ENCODE results near the gene NPTX1. TPM values are rescaled to one million over a fixed set of nuclear protein-coding genes. Genes with fewer than 3 reads are reported as not detected.

Gene NPTX1
- total and polyA plus RNA-seq, 2 of the 13 experiments (the other 11 are each of a cell fraction or from before 2014, with no cell fraction given) = 0.01 TPM; not detected in 1

GRCh38 chr17:80453126-80453997 lies 23.0 kb downstream of the NPTX1 start (continued):
- no peak for TF ChIP-seq ZHX2 (IDR thresholded peaks at IDR 0.05; ENCODE audit: low read depth)
- TF ChIP-seq ZHX2 (CRISPR knock-in tag; IDR thresholded peaks at IDR 0.05; ENCODE audit: borderline replicate concordance) = 0 out of 2 replicates have a peak, but pooled peaks have one; percentile 33
- TF ChIP-seq ZNF740 (CRISPR knock-in tag; IDR thresholded peaks at IDR 0.05) = 0 out of 2 replicates have a peak, but pooled peaks have one; percentile 29
- TF ChIP-seq JUND (CRISPR knock-in tag; IDR thresholded peaks at IDR 0.05) = no peak
- TF ChIP-seq HOXD1 (CRISPR knock-in tag; IDR thresholded peaks at IDR 0.05) = 0 out of 2 replicates have a peak, but pooled peaks have one; percentile 20
- TF ChIP-seq SMAD9 (CRISPR knock-in tag; IDR thresholded peaks at IDR 0.05) = 0 out of 2 replicates have a peak, but pooled peaks have one; percentile 45
- TF ChIP-seq ZNF879 (CRISPR knock-in tag; IDR thresholded peaks at IDR 0.05) = no peak
- TF ChIP-seq ZNF264 (CRISPR knock-in tag; IDR thresholded peaks at IDR 0.05) = 0 out of 2 replicates have a peak, but pooled peaks have one; percentile 14
- peak; percentile 31; the same call in 1 of the 2 replicates for TF ChIP-seq ZBTB14 (CRISPR knock-in tag; IDR thresholded peaks at IDR 0.05)
- TF ChIP-seq ISX (CRISPR knock-in tag; conservative IDR thresholded peaks at IDR 0.05) = 0 out of 2 replicates have a peak, but pooled peaks have one; percentile 41
- TF ChIP-seq ZNF788 (CRISPR knock-in tag; IDR thresholded peaks at IDR 0.05; ENCODE audit: borderline replicate concordance) = 0 out of 2 replicates have a peak, but pooled peaks have one; percentile 20
- 0 out of 2 replicates have a peak, but pooled peaks have one; percentile 48 for TF ChIP-seq E2F2 (CRISPR knock-in tag; IDR thresholded peaks at IDR 0.05; ENCODE audit: borderline replicate concordance)
- no peak for TF ChIP-seq BCL3 (CRISPR knock-in tag; IDR thresholded peaks at IDR 0.05)
